GM19324 (cell line): ENCODE results near the gene TRPV3.
"Not testable (repeated sequence)": the region's sequence is repeated elsewhere in the genome, so short reads cannot be mapped to it uniquely, and the experiment has no call there.

Experiments
- ATAC-seq: cut with Tn5 transposase; IDR thresholded peaks from one replicate; pipeline ENCODE4 v1.9.1; 2021; ENCODE audit warnings: mild to moderate bottlenecking, moderate library complexity; ENCODE audit not compliant: unreplicated experiment, low FRiP score

TRPV3 gene

GRCh38 chr17:3482852-3483251 lies 74.8 kb downstream of the TRPV3 start:
- ATAC-seq, result no peak

- no peak for ATAC-seq
Observed at GRCh38 chr17:3479988-3480387, 77.6 kb downstream of the TRPV3 start.

- no peak for ATAC-seq
Observed at GRCh38 chr17:3475812-3476610, 81.6 kb downstream of the TRPV3 start, which contains the start of gene ASPA. Gene ASPA, plus strand, starts transcription at chr17:3475997. Its CDS starts 163 bp downstream, at chr17:3476160.

GRCh38 chr17:3475251-3475685 lies 82.3 kb downstream of the TRPV3 start:
- no peak for ATAC-seq

- ATAC-seq, result no peak
Observed at GRCh38 chr17:3474212-3474611, 83.4 kb downstream of the TRPV3 start.

- no peak for ATAC-seq
Observed at GRCh38 chr17:3472137-3472536, 85.5 kb downstream of the TRPV3 start.

- no peak for ATAC-seq
Observed at GRCh38 chr17:3471599-3471998, 86.0 kb downstream of the TRPV3 start, which contains the start of gene SPATA22. Gene SPATA22, minus strand, starts transcription at chr17:3471819. Its CDS starts 2,494 bp downstream, at chr17:3469325.

GRCh38 chr17:3469529-3469928 lies 88.1 kb downstream of the TRPV3 start:
- ATAC-seq, result no peak

- not testable (repeated sequence) for ATAC-seq
Observed at GRCh38 chr17:3466355-3466754, 91.3 kb downstream of the TRPV3 start.
